Transverse colon (tissue), 4 donors: ENCODE data around the gene PITPNC1. TPM values are rescaled to one million over a fixed set of nuclear protein-coding genes. Genes with fewer than 3 reads are reported as not detected.
"Not testable (repeated sequence)": the region's sequence is repeated elsewhere in the genome, so short reads cannot be mapped to it uniquely, and the experiment has no call there.

ENCODE experiments used
- DNase-seq: peaks from one replicate; pipeline ENCODE4 v3.0.0-alpha.2; 2019
- H3K27ac ChIP-seq, 4 donors: fragments of 200-600 bp; sonication (generic); 2 replicates each; pipeline ENCODE4 v1.5.1; 2016 to 2018; ENCODE audit warnings: inconsistent platforms in 4 of 4
- H3K27me3 ChIP-seq: fragments of 200-600 bp; sonication (generic); 2 replicates; pipeline ENCODE4 v1.5.1; 2017; ENCODE audit warnings: inconsistent platforms
- H3K36me3 ChIP-seq, 4 donors: fragments of 200-600 bp; sonication (generic); 2 replicates each; pipeline ENCODE4 v1.5.1; 2017 to 2019; ENCODE audit warnings: inconsistent platforms in 4 of 4
- H3K4me1 ChIP-seq, 4 donors: fragments of 200-600 bp; sonication (generic); 2 replicates each; pipeline ENCODE4 v1.5.1; 2017 to 2020; ENCODE audit warnings: inconsistent platforms in 4 of 4
- H3K4me3 ChIP-seq, 4 donors: fragments of 200-600 bp; sonication (generic); 1 replicate in 1 of 4; 2 replicates in 3 of 4; pipeline versions ENCODE4 v1.5.1 to v1.6.1; 2017 to 2019; ENCODE audit warnings: inconsistent platforms in 4 of 4
- H3K9me3 ChIP-seq, 2 donors: fragments of 200-600 bp; sonication (generic); 2 replicates each; pipeline ENCODE4 v1.5.1; 2017 to 2019; ENCODE audit warnings: inconsistent platforms in 2 of 2
- CTCF ChIP-seq, 5 experiments: fragments of 200-600 bp in 3 of 5; fragments of 450-650 bp in 2 of 5; sonication (generic) in 3 of 5; IDR thresholded peaks; 1 replicate in 2 of 5; 2 replicates in 3 of 5; pipeline ENCODE4 v1.5.1; 2016 to 2017; ENCODE audit warnings: antibody characterized with exemption in 5 of 5, inconsistent platforms in 3 of 5, mild to moderate bottlenecking in 2 of 5, moderate library complexity in 1 of 5
- EP300 ChIP-seq: sonication (generic); formaldehyde crosslinking; IDR thresholded peaks from one replicate; pipeline ENCODE4 v1.6.1; 2017; ENCODE audit warnings: antibody characterized with exemption, low read depth
- POLR2A ChIP-seq: fragments of 450-650 bp; IDR thresholded peaks from one replicate; pipeline ENCODE4 v1.6.1; 2016; ENCODE audit warnings: antibody characterized with exemption, mild to moderate bottlenecking, moderate library complexity
- POLR2AphosphoS5 ChIP-seq, 3 donors: sonication (generic); formaldehyde crosslinking; IDR thresholded peaks; one replicate each; pipeline ENCODE4 v1.6.1; 2016; ENCODE audit warnings: antibody characterized with exemption in 3 of 3
- WGBS, 2 donors: methylation state at CpG; one replicate each; pipeline ENCODE4 v1.1.5; 2018; ENCODE audit warnings: low coverage in 1 of 2; 5-methylcytosine and 5-hydroxymethylcytosine counted together
- in situ Hi-C, 4 donors: fragments of 200-750 bp; cut with MboI; loops; one replicate each; pipeline versions ENCODE4 v1.15.0 to v1.15.1; 2017; ENCODE audit warnings: low sequenced_read_pairs in 3 of 4, low pct_ligation_motif_present in 1 of 4, low pct_unique_long_range_greater_than_20kb in 1 of 4
- intact Hi-C: fragments of 100-400 bp; cut with DNase I; formaldehyde crosslinking; loops from one replicate; pipeline ENCODE4 v1.15.1; 2023; ENCODE audit warnings: low total_unique reads
- total RNA-seq, 4 donors: library from RNA; depleted of rRNA; stranded (reverse); fragments of >200 nt; gene quantifications; one replicate each; pipeline ENCODE4 v1.1.0, GENCODE V29; 2016

The PITPNC1 gene
- total RNA-seq, 4 donors from 2014 or later = 1.6 to 10.3 (median 4.0) TPM

- no peak for DNase-seq
- H3K36me3 ChIP-seq = no peaks in the 10 kb centered on the region
- no peaks in the 10 kb centered on the region for H3K27me3 ChIP-seq
- H3K9me3 ChIP-seq = no peaks in the 10 kb centered on the region
- in situ Hi-C loops = no loop called here
- WGBS, 2 donors = 91 to 100% methylated on average over 1 to 6 of the region's 6 CpGs
- peaks cover 0 to 18% (median 10%) of the 10 kb centered on the region in 4 donors for H3K4me1 ChIP-seq
- intact Hi-C loops = no loop called here
- TF ChIP-seq EP300 (no peak), POLR2AphosphoS5 (IDR thresholded peaks at IDR 0.05) (no peak), POLR2A (no peak)
- no peak overlapping the region for H3K4me3 ChIP-seq
- H3K27ac ChIP-seq = no peak overlapping the region
These were observed 26.4 kb downstream of the PITPNC1 start for GRCh38 chr17:67403483-67403882.

GRCh38 chr17:67408455-67408830 is 31.4 kb downstream of the PITPNC1 start:
- 75% methylated on average over 3 of the region's 3 CpGs; no CpG with 5 or more reads in 1 of the 2 donors for WGBS, 2 donors
- H3K4me3 ChIP-seq, H3K9me3 ChIP-seq, H3K27me3 ChIP-seq, in situ Hi-C loops, H3K36me3 ChIP-seq, H3K27ac ChIP-seq, DNase-seq, intact Hi-C loops: not testable (repeated sequence)
- peaks cover 0 to 15% (median 0%) of the 10 kb centered on the region in 4 donors for H3K4me1 ChIP-seq

DNA sequence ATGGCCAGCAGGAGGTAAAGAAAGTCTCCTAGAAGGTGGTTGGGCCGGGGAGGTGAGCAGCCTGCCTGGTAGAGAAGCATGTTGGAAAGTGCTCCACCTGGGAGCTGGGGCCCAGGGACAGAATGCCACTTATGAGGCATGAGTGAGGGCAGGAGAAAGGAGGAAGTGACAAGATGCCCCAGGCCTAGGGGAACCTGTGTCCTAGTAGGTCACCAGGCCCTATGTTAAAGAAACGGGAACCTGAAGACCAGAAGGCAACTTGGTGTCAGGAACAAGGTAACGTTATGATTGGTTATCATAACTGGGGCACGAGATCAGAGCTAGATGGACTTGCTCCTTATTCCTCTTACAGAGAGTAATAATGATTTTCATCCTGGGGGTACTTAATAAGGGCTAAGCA is 34.3 kb downstream of the PITPNC1 start:
- Histone ChIP-seq H3K36me3 (no peaks in the 10 kb centered on the region), H3K4me1 (peaks cover 0 to 15% (median 0%) of the 10 kb centered on the region in 4 donors), H3K27me3 (no peaks in the 10 kb centered on the region), H3K4me3 (no peak overlapping the region), H3K9me3 (no peaks in the 10 kb centered on the region), H3K27ac (no peak overlapping the region)
- in situ Hi-C loops (no loop called here), intact Hi-C loops (no loop called here)
- DNase-seq = no peak
- no peak for TF ChIP-seq POLR2A
- no peak for TF ChIP-seq CTCF (IDR thresholded peaks at IDR 0.05)
- no peak for TF ChIP-seq EP300
- no peak for TF ChIP-seq POLR2AphosphoS5 (IDR thresholded peaks at IDR 0.05)
- 81 to 91% methylated on average over 4 of the region's 4 CpGs for WGBS, 2 donors

- DNase-seq = no peak
- H3K4me3 ChIP-seq = no peak overlapping the region
- intact Hi-C loops (no loop called here), in situ Hi-C loops (no loop called here)
- H3K36me3 ChIP-seq = no peaks in the 10 kb centered on the region
- peaks cover 0 to 15% (median 0%) of the 10 kb centered on the region in 4 donors for H3K4me1 ChIP-seq
- H3K27me3 ChIP-seq = no peaks in the 10 kb centered on the region
- 47 to 48% methylated on average over 4 of the region's 4 CpGs for WGBS, 2 donors
- H3K27ac ChIP-seq = no peak overlapping the region
- H3K9me3 ChIP-seq = no peaks in the 10 kb centered on the region
- TF ChIP-seq POLR2AphosphoS5 (IDR thresholded peaks at IDR 0.05) (no peak), POLR2A (no peak), CTCF (IDR thresholded peaks at IDR 0.05) (no peak), EP300 (no peak)
These were observed 35.0 kb downstream of the PITPNC1 start for GRCh38 chr17:67412032-67412431.

- WGBS, 2 donors = 52 to 62% methylated on average over 2 of the region's 2 CpGs
- in situ Hi-C loops = no loop called here
These were observed 35.9 kb downstream of the PITPNC1 start for GRCh38 chr17:67412941-67413340.

More at GRCh38 chr17:67412941-67413340, 35.9 kb downstream of the PITPNC1 start:
- no peak for DNase-seq
- TF ChIP-seq EP300 (no peak), POLR2A (no peak), CTCF (IDR thresholded peaks at IDR 0.05) (no peak), POLR2AphosphoS5 (IDR thresholded peaks at IDR 0.05) (no peak)
- Histone ChIP-seq H3K9me3 (no peaks in the 10 kb centered on the region), H3K36me3 (no peaks in the 10 kb centered on the region), H3K4me1 (peaks cover 0 to 15% (median 0%) of the 10 kb centered on the region in 4 donors), H3K4me3 (no peak overlapping the region), H3K27ac (no peak overlapping the region), H3K27me3 (no peaks in the 10 kb centered on the region)
- intact Hi-C loops = no loop called here
